HCT116 (cell line): ENCODE measurements around the gene LRRC3.

Experiments used
- CTCF ChIP-seq, 3 experiments: fragments of 200-600 bp in 1 of 3; sonication (generic) in 1 of 3; IDR thresholded peaks in 2 of 3; conservative IDR thresholded peaks in 1 of 3; 2 replicates each; pipeline ENCODE4 v1.5.1; 2012 to 2017; ENCODE audit warnings: low read depth in 2 of 3, low read length in 2 of 3, antibody characterized with exemption in 1 of 3, borderline replicate concordance in 1 of 3, control low read depth in 1 of 3, mild to moderate bottlenecking in 1 of 3, mixed read lengths in 1 of 3, mixed run types in 1 of 3, moderate library complexity in 1 of 3; ENCODE audit not compliant: insufficient read depth in 1 of 3
- EZH2 ChIP-seq: fragments of 200-600 bp; sonication (generic); IDR thresholded peaks from 2 replicates; pipeline ENCODE4 v1.6.1; 2017; ENCODE audit warnings: antibody characterized with exemption, mixed run types
- EZH2phosphoT487 ChIP-seq: fragments of 200-600 bp; IDR thresholded peaks from 2 replicates; pipeline ENCODE4 v1.6.1; 2018; ENCODE audit warnings: antibody characterized with exemption, borderline replicate concordance
- POLR2A ChIP-seq: IDR thresholded peaks from 2 replicates; pipeline ENCODE4 v1.7.0; 2011; ENCODE audit warnings: borderline replicate concordance; ENCODE audit not compliant: insufficient read depth, insufficient read length; ENCODE audit errors: extremely low read depth
- SP1 ChIP-seq: IDR thresholded peaks from 2 replicates; pipeline ENCODE4 v1.6.1; 2012; ENCODE audit warnings: low read depth

GRCh38 chr21:44427241-44428120 lies 27.8 kb upstream of the LRRC3 start:
- no peak for TF ChIP-seq CTCF (IDR thresholded peaks at IDR 0.05 in 2 of 3, conservative IDR thresholded peaks at IDR 0.05 in 1 of 3; ENCODE audit: borderline replicate concordance in 1 of 3, insufficient read depth in 1 of 3, low read depth in 2 of 3, low read length in 2 of 3)
- no peak for TF ChIP-seq POLR2A
- no peak for TF ChIP-seq SP1
- no peak for TF ChIP-seq EZH2phosphoT487
- no peak for TF ChIP-seq EZH2
